Femur (tissue), 1 donor: ENCODE measurements around the gene ZBTB9.

Experiments used
- DNase-seq: peaks from one replicate; pipeline ENCODE4 v3.0.0-alpha.2; 2017

The ZBTB9 gene

GRCh38 chr6:33419580-33420490 lies 34.5 kb upstream of the ZBTB9 start, which contains the start of gene SYNGAP1:
TSS of gene SYNGAP1 (plus strand) at chr6:33420065. CDS start at chr6:33420265, 200 bp downstream.
- peak; percentile 87 for DNase-seq

- DNase-seq = no peak
These were observed 33.7 kb upstream of the ZBTB9 start for GRCh38 chr6:33420491-33421343.

- DNase-seq = no peak
These were observed 33.1 kb upstream of the ZBTB9 start for GRCh38 chr6:33421344-33421643.

GRCh38 chr6:33423777-33424176 lies 30.6 kb upstream of the ZBTB9 start:
- DNase-seq = no peak

- DNase-seq = peak; percentile 39
These were observed 29.3 kb upstream of the ZBTB9 start for GRCh38 chr6:33424855-33425667.

- DNase-seq = peak; percentile 94
These were observed 28.5 kb upstream of the ZBTB9 start for GRCh38 chr6:33425668-33426577.

- peak; percentile 45 for DNase-seq
These were observed 27.5 kb upstream of the ZBTB9 start for GRCh38 chr6:33426590-33427511.

GRCh38 chr6:33427585-33428223 lies 26.7 kb upstream of the ZBTB9 start:
- DNase-seq = peak; percentile 62

GRCh38 chr6:33428224-33428965 lies 26.0 kb upstream of the ZBTB9 start:
- DNase-seq = peak; percentile 44

GRCh38 chr6:33428966-33429749 lies 25.2 kb upstream of the ZBTB9 start:
- DNase-seq = no peak

- DNase-seq = no peak
These were observed 24.7 kb upstream of the ZBTB9 start for GRCh38 chr6:33429750-33430052.

GRCh38 chr6:33430334-33430733 lies 24.0 kb upstream of the ZBTB9 start:
- DNase-seq = no peak

GRCh38 chr6:33430991-33431879 lies 23.1 kb upstream of the ZBTB9 start:
- DNase-seq = peak; percentile 88

GRCh38 chr6:33431880-33432541 lies 22.4 kb upstream of the ZBTB9 start:
- peak; percentile 36 for DNase-seq

- DNase-seq = no peak
These were observed 21.8 kb upstream of the ZBTB9 start for GRCh38 chr6:33432546-33432945.

- DNase-seq = no peak
These were observed 21.3 kb upstream of the ZBTB9 start for GRCh38 chr6:33433001-33433543.
